ENCODE results near the gene STK17B.

DNA sequence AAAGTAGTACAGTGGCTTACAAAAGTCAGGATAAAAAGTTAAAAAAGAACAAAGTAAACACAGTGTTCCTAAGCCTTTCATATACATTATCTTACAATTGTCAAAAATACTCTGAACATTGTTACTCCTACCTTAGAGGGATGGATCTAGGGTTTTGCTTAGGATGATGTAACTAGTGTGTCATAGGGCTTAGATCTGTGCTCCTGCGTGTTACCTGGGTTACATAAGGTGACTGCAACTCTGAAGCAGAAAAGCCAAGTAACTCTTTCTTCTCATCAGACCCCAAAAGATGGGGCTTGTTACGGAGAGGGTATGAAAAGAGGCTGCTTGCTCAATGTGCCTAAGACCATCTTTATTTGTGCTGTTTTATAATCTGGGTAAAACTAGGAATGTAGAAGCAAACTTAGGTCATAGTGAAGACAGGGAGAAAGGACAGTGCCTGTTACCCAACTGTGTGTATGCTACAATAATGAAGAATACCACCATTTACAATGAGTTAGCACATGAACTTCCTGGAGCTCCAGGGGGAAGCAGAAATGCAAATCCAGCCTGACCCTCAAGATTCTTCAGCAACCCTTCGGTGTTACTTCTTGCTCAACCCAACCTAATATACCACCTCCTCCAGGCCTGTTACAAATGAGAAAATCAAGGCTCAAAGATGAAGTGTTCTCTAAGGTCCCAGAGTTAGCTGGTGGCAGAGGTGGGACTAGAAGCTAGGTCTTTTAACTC, 42.0 kb upstream of the STK17B start:
- TF ChIP-seq ZNF24 (tag by site-specific recombination; IDR thresholded peaks at IDR 0.05) (no peak), CTCF (tag by site-specific recombination; IDR thresholded peaks at IDR 0.05) (no peak), MEIS1 (CRISPR knock-in tag; IDR thresholded peaks at IDR 0.05; ENCODE audit: borderline replicate concordance) (no peak), ZNF404 (tag by site-specific recombination; IDR thresholded peaks at IDR 0.05) (no peak), PBX3 (CRISPR knock-in tag; IDR thresholded peaks at IDR 0.05) (no peak), ZNF510 (tag by site-specific recombination; IDR thresholded peaks at IDR 0.05; ENCODE audit: insufficient replicate concordance) (no peak), ZNF530 (tag by site-specific recombination; IDR thresholded peaks at IDR 0.05; ENCODE audit: low read depth) (no peak), SP2 (tag by site-specific recombination; IDR thresholded peaks at IDR 0.05) (no peak), ZNF211 (tag by site-specific recombination; IDR thresholded peaks at IDR 0.05; ENCODE audit: low read depth) (no peak), EGR2 (tag by site-specific recombination; IDR thresholded peaks at IDR 0.05; ENCODE audit: low read depth) (no peak), SETDB1 (IDR thresholded peaks at IDR 0.05; ENCODE audit: insufficient read length, low read length) (no peak), ZNF639 (tag by site-specific recombination; IDR thresholded peaks at IDR 0.05) (no peak), ZNF248 (tag by site-specific recombination; IDR thresholded peaks at IDR 0.05) (no peak)
- TF ChIP-seq, protein P1, sequence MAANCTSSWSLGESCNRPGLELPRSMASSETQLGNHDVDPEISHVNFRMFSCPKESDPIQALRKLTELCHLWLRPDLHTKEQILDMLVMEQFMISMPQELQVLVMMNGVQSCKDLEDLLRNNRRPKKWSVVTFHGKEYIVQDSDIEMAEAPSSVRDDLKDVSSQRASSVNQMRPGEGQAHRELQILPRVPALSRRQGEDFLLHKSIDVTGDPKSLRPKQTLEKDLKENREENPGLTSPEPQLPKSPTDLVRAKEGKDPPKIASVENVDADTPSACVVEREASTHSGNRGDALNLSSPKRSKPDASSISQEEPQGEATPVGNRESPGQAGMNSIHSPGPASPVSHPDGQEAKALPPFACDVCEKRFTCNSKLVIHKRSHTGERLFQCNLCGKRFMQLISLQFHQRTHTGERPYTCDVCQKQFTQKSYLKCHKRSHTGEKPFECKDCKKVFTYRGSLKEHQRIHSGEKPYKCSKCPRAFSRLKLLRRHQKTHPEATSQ (tag by site-specific recombination; IDR thresholded peaks at IDR 0.05): no peak
